Panc1 (cell line): Measurements from ENCODE around the gene NCAPG. TPM values are rescaled to one million over a fixed set of nuclear protein-coding genes. Genes with fewer than 3 reads are reported as not detected.

ENCODE experiments used
- ATAC-seq: fragments of 200-7000 bp; cut with Tn5 transposase; 2 replicates; pipeline ENCODE4 v1.9.1; 2020; ENCODE audit warnings: mild to moderate bottlenecking, moderate library complexity
- BruUV-seq: library from RNA; stranded (reverse); fragments of 400-500 nt; replicated peaks from 2 replicates; lab custom pipeline; 2021; lab: Mats Ljungman, UMichigan
- CTCF ChIA-PET: fragments of 300-600 bp; sonication (Branson Sonifier 250); formaldehyde crosslinking; loops from one replicate; lab custom pipeline; 2022; ENCODE audit warnings: antibody characterized with exemption; lab: Charles Lee
- POLR2A ChIA-PET: fragments of 300-600 bp; sonication (Branson Sonifier 250); formaldehyde crosslinking; loops from one replicate; lab custom pipeline; 2022; ENCODE audit warnings: antibody characterized with exemption; lab: Charles Lee
- DNase-seq: peaks from one replicate; pipeline ENCODE4 v3.0.0-alpha.2; 2010; ENCODE audit warnings: low read depth, low spot score
- H3K27ac ChIP-seq: 2 replicates; pipeline ENCODE4 v1.5.1; 2011; ENCODE audit warnings: mild to moderate bottlenecking, low read length, inconsistent platforms
- H3K27me3 ChIP-seq: fragments of 200-500 bp; sonication (Bioruptor generic); 2 replicates; pipeline ENCODE4 v1.6.0; 2014; ENCODE audit warnings: low read length, inconsistent platforms; ENCODE audit not compliant: control insufficient read depth, insufficient read depth
- H3K36me3 ChIP-seq: fragments of 200-500 bp; sonication (Bioruptor generic); 2 replicates; pipeline ENCODE4 v1.5.1; 2014; ENCODE audit warnings: inconsistent platforms, mild to moderate bottlenecking, low read length, moderate library complexity; ENCODE audit not compliant: control insufficient read depth, insufficient read depth
- H3K4me1 ChIP-seq: 2 replicates; pipeline ENCODE4 v1.5.1; 2011; ENCODE audit warnings: inconsistent platforms, mild to moderate bottlenecking, low read length, moderate library complexity; ENCODE audit not compliant: control insufficient read depth, insufficient read depth
- H3K4me3 ChIP-seq, 2 experiments: 2 replicates each; pipeline ENCODE4 v1.5.1; 2011 to 2012; ENCODE audit warnings: low read depth in 2 of 2, low read length in 2 of 2, mild to moderate bottlenecking in 2 of 2, inconsistent platforms in 1 of 2, moderate library complexity in 1 of 2
- H3K9me3 ChIP-seq: fragments of 200-500 bp; sonication (Bioruptor generic); 2 replicates; pipeline ENCODE4 v1.5.1; 2014; ENCODE audit warnings: low read depth, mild to moderate bottlenecking, inconsistent platforms, low read length, moderate library complexity; ENCODE audit not compliant: control insufficient read depth, insufficient read depth
- POLR2AphosphoS5 ChIP-seq: IDR thresholded peaks from 2 replicates; pipeline ENCODE4 v1.6.1; 2012; ENCODE audit warnings: mild to moderate bottlenecking, low read depth, low read length, moderate library complexity
- SIN3A ChIP-seq: IDR thresholded peaks from 2 replicates; pipeline ENCODE4 v1.6.1; 2012; ENCODE audit warnings: low read depth, mild to moderate bottlenecking, low read length, moderate library complexity, borderline replicate concordance; ENCODE audit not compliant: insufficient read depth
- TCF7L2 ChIP-seq: IDR thresholded peaks from 2 replicates; pipeline ENCODE4 v1.6.1; 2011; ENCODE audit warnings: mild to moderate bottlenecking, low read depth, low read length, inconsistent platforms
- in situ Hi-C: cut with HindIII; loops from 2 replicates; pipeline ENCODE4 v1.10.0; 2016; ENCODE audit warnings: low sequenced_read_pairs, low pct_unique_long_range_greater_than_20kb
- intact Hi-C: fragments of 100-400 bp; cut with micrococcal nuclease; formaldehyde crosslinking; loops from one replicate; pipeline ENCODE4 v1.10.0; 2022; ENCODE audit not compliant: unreplicated experiment
- total RNA-seq: library from RNA; stranded (reverse); gene quantifications from one replicate; pipeline ENCODE4 v1.2.1, GENCODE V29; 2021; ENCODE audit not compliant: unreplicated experiment
- TF ChIP-seq, protein P1 (sequence below), 2 experiments: IDR thresholded peaks; 2 replicates each; pipeline ENCODE4 v1.6.1; 2011 to 2012; ENCODE audit warnings: low read depth in 2 of 2, control low read depth in 1 of 2, low read length in 1 of 2, mild to moderate bottlenecking in 1 of 2, moderate library complexity in 1 of 2; ENCODE audit not compliant: insufficient read depth in 1 of 2
- TF ChIP-seq, protein P2 (sequence below): fragments of 450-650 bp; IDR thresholded peaks from 2 replicates; pipeline ENCODE4 v1.5.1; 2017; ENCODE audit warnings: mild to moderate bottlenecking

Gene NCAPG
- total RNA-seq, 1 experiment from 2014 or later: 31.0 TPM

DNA sequence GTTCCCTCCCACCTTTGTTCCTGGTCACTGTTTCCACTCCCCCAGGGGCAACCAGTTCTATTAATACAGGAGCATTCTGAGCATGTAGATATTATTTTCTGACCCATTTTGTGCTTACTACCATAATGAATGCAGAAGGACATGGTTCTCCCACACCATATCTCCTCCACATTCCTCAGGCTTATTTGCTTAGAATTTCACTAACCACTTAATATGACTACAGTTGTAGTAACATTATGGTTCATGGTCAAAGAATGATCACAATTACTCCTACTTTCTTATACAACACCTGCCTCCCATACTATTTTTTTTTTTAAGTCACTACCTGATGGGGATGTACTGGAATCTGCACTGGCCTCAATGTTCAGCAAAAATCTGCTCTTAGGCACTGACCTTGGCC lies 21.8 kb upstream of the NCAPG start:
- in situ Hi-C loops: no loop called here
- DNase-seq: no peak

DNA sequence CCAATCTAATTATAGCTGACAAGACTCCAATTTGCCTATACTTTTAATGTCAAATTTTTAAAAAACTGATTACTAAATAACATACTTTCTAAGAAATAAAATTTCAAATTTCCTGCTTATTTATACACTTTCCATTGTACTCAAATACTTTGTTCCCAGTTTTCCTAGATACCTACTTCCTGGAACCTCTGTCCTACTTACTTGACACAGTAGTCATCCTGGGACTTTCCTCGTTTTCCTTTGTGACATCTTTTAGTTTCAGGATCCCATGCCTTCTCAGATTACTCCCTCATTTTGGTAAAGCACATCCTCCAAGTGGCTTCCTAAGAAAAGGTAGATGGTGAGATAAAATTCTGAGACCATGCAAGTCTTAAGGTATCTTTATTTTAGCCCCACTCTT lies 16.0 kb upstream of the NCAPG start:
- no TSS peak for BruUV-seq
- CTCF ChIA-PET: no interaction called here
- H3K4me1 ChIP-seq: no peaks in the 10 kb centered on the region
- H3K9me3 ChIP-seq: no peaks in the 10 kb centered on the region
- H3K27ac ChIP-seq: no peak overlapping the region
- intact Hi-C loops: no loop called here
- in situ Hi-C loops: no loop called here
- no peak for DNase-seq
- POLR2A ChIA-PET: no interaction called here
- H3K36me3 ChIP-seq: no peaks in the 10 kb centered on the region
- H3K4me3 ChIP-seq: no peak overlapping the region
- TF ChIP-seq POLR2AphosphoS5 (no peak), TCF7L2 (no peak), SIN3A (no peak)
- TF ChIP-seq, protein P1, sequence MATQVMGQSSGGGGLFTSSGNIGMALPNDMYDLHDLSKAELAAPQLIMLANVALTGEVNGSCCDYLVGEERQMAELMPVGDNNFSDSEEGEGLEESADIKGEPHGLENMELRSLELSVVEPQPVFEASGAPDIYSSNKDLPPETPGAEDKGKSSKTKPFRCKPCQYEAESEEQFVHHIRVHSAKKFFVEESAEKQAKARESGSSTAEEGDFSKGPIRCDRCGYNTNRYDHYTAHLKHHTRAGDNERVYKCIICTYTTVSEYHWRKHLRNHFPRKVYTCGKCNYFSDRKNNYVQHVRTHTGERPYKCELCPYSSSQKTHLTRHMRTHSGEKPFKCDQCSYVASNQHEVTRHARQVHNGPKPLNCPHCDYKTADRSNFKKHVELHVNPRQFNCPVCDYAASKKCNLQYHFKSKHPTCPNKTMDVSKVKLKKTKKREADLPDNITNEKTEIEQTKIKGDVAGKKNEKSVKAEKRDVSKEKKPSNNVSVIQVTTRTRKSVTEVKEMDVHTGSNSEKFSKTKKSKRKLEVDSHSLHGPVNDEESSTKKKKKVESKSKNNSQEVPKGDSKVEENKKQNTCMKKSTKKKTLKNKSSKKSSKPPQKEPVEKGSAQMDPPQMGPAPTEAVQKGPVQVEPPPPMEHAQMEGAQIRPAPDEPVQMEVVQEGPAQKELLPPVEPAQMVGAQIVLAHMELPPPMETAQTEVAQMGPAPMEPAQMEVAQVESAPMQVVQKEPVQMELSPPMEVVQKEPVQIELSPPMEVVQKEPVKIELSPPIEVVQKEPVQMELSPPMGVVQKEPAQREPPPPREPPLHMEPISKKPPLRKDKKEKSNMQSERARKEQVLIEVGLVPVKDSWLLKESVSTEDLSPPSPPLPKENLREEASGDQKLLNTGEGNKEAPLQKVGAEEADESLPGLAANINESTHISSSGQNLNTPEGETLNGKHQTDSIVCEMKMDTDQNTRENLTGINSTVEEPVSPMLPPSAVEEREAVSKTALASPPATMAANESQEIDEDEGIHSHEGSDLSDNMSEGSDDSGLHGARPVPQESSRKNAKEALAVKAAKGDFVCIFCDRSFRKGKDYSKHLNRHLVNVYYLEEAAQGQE (IDR thresholded peaks at IDR 0.05; ENCODE audit: insufficient read depth in 1 of 2, low read depth in 2 of 2, low read length in 1 of 2): no peak
- TF ChIP-seq, protein P2, sequence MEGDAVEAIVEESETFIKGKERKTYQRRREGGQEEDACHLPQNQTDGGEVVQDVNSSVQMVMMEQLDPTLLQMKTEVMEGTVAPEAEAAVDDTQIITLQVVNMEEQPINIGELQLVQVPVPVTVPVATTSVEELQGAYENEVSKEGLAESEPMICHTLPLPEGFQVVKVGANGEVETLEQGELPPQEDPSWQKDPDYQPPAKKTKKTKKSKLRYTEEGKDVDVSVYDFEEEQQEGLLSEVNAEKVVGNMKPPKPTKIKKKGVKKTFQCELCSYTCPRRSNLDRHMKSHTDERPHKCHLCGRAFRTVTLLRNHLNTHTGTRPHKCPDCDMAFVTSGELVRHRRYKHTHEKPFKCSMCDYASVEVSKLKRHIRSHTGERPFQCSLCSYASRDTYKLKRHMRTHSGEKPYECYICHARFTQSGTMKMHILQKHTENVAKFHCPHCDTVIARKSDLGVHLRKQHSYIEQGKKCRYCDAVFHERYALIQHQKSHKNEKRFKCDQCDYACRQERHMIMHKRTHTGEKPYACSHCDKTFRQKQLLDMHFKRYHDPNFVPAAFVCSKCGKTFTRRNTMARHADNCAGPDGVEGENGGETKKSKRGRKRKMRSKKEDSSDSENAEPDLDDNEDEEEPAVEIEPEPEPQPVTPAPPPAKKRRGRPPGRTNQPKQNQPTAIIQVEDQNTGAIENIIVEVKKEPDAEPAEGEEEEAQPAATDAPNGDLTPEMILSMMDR: no peak
- ATAC-seq: no peak
- H3K27me3 ChIP-seq: no peaks in the 10 kb centered on the region

More for the DNA sequence above, 21.8 kb upstream of the NCAPG start:
- intact Hi-C loops: no loop called here
- ChIA-PET CTCF (no interaction called here), POLR2A (interaction anchor here (0.5 kb wide), 1 partner anchor 33 kb away, joined by 7 read pairs; no protein-coding TSS in a partner anchor)
- Histone ChIP-seq H3K27me3 (no peaks in the 10 kb centered on the region), H3K9me3 (no peaks in the 10 kb centered on the region), H3K4me3 (no peak overlapping the region), H3K36me3 (no peaks in the 10 kb centered on the region), H3K27ac (no peak overlapping the region), H3K4me1 (no peaks in the 10 kb centered on the region)
- no peak for ATAC-seq
- no TSS peak for BruUV-seq
- no peak for TF ChIP-seq POLR2AphosphoS5
- TF ChIP-seq, protein P2: no peak
- TF ChIP-seq, protein P1 (IDR thresholded peaks at IDR 0.05; ENCODE audit: insufficient read depth in 1 of 2, low read depth in 2 of 2, low read length in 1 of 2): no peak
- no peak for TF ChIP-seq SIN3A
- no peak for TF ChIP-seq TCF7L2
